ENCODE measurements around the gene ZNF341.

Gene ZNF341

DNA sequence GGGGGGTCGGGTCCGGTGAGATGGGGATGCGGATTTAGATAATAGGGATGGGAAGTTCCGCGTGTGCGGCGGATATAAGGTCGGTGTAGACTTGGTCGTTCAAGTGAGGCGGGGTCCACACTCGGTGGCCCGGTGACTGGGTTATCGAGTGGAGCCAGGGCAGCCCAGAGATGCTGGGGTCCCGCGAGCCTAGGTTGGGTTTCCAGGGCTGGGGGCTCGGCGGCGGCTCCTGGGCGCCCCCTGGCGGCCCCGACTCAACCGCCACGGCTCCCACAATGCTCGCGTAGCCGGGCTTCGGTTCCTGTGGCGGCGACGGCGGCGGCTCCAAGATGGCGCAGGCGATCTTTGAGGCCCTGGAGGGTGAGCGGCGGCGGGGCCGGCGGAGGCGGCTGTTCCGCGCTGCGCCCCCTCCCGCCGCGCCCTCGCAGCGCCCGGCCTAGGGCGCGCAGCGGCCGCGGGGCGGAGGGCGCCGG is at the start of gene ZNF341:
ZNF341 (plus strand) TSS at position 304 of the 473 bp plus-strand sequence; CDS start at position 330, 26 bp downstream.
- TF ChIP-seq, protein P1, sequence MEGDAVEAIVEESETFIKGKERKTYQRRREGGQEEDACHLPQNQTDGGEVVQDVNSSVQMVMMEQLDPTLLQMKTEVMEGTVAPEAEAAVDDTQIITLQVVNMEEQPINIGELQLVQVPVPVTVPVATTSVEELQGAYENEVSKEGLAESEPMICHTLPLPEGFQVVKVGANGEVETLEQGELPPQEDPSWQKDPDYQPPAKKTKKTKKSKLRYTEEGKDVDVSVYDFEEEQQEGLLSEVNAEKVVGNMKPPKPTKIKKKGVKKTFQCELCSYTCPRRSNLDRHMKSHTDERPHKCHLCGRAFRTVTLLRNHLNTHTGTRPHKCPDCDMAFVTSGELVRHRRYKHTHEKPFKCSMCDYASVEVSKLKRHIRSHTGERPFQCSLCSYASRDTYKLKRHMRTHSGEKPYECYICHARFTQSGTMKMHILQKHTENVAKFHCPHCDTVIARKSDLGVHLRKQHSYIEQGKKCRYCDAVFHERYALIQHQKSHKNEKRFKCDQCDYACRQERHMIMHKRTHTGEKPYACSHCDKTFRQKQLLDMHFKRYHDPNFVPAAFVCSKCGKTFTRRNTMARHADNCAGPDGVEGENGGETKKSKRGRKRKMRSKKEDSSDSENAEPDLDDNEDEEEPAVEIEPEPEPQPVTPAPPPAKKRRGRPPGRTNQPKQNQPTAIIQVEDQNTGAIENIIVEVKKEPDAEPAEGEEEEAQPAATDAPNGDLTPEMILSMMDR (IDR thresholded peaks at IDR 0.05; ENCODE audit: borderline replicate concordance, control extremely low read depth, extremely low read depth, insufficient read depth, missing control alignments) = peak; percentile 93
- in situ Hi-C loops (cut with MboI; ENCODE audit: low sequenced_read_pairs, unreplicated experiment) = no loop called here
- peak; percentile 90 for DNase-seq (ENCODE audit: low spot score)

DNA sequence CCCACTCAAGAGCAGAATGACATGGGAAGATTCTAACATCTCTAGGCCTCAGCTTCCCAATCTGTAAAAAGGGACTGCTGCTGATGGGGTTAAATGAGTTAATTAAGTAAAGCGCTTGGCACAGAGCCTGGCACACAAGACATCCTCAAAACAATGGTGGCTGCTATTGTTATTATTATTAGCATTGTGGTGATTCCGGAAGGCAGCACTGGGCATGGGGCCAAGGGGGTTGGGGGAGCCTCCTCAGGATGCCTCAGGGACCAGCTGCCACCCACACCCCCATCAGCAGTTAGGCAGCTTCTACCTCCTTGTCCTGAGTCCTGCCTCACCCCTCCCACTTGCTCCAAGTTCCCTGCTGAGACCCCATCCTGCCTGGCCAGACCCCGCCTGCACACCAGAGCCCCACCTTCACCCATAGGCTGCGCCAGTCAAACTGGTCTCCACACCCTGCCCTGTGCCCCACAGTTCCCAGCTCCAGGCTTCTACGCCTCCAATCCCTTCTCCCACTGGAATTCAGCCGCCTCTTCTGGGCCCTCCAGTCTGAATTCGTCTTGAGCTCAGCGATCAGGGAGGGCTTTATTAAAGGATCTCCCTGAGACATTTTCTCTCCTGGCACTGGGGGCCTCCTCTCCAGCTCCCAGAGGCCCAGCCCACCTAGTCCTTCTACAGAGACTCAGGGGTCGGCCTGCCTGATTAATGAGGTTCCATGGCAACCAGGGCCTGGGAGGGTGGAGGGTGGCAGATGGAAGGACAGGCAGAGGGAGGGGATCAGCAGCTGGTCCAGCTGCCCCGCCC is 47.1 kb upstream of the ZNF341 start:
- in situ Hi-C loops (cut with MboI; ENCODE audit: low sequenced_read_pairs, unreplicated experiment) = no loop called here
- TF ChIP-seq, protein P1 (IDR thresholded peaks at IDR 0.05; ENCODE audit: borderline replicate concordance, control extremely low read depth, extremely low read depth, insufficient read depth, missing control alignments) = no peak
- no peak for DNase-seq (ENCODE audit: low spot score)

DNA sequence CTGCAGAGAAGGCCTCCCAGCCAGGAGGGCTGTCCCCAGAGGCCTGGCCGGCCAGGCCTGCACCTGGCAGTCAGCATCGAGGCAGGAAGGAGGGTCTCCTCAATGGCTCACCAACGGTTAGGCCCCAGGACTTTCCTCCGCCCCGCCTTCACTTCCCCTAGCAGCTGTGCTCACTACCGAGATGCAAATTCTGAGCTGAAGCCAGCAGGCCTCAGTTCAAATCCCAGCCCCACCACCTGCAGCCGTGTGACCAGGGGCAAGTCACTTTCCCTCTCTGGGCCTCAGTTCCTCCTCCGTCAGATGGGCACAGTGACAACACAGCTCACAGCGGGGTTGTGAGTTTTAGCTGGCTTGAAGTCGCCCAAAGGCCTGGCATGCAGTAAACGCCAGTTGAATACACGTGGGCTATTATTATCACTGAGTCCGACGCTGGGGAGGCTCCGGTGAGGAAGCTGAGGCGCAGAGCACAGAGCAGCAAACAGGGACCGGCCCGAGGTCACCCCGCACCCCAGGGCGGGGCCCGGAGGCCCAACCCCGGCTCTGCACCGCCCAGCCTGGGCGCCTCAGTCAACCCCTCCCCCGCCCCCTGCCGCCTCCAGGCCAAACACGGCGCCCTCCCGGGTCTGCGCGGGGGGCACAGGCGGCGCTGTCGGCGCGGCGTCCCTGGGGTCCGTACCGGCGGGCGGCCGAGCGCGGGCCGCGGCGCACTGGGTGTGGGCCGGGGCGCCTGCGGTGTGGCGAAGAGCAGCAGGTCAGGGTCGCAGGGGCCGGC is 46.3 kb upstream of the ZNF341 start:
- in situ Hi-C loops (cut with MboI; ENCODE audit: low sequenced_read_pairs, unreplicated experiment) = no loop called here
- peak; percentile 83 for DNase-seq (ENCODE audit: low spot score)
- TF ChIP-seq, protein P1 (IDR thresholded peaks at IDR 0.05; ENCODE audit: borderline replicate concordance, control extremely low read depth, extremely low read depth, insufficient read depth, missing control alignments) = no peak

DNA sequence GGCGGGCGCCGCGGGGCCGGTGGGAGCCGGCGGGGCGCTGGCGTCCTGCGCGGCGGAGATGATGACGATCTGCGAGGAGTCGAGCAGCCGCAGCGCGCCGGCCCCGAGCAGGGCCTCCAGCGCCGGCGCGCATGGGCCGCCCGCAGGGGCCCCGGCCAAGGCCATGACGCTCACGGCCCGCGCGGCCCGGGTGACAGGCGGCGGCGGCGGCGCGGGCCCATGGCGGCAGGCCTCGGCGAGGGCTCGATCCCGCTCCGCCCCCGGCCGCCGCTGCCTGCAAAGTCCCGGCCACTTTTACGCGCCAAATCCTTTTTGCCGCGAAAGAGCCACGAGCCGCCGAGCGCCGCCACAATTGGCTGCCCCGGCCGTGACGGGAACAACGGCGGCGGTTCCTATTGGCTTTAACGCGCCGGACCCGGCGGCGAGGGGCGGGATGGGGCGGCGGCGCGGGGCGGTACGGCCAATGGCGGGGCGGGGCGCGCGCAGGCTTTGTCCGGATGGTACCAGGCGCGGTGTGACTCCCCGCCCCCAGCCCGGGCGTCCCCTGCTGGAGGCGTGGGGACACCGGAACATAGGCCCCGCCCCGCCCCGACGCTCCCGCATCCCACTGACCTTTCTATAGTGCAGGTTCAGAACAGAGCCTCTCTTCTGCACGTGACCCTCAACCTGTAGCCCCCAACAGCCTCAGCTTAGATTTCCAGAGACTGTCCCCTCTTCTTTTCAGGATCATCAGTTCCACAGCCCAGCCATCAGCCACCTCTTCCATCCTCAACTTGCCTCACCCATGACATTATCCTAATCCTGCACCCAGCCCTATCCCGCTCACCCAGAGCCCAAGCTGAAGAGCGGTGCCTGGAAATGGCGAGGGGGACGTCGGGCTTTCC is 45.5 kb upstream of the ZNF341 start, which contains the start of gene E2F1:
E2F1 (minus strand) TSS at position 286 of the 884 bp plus-strand sequence; CDS start at position 165, 121 bp downstream.
- in situ Hi-C loops (cut with MboI; ENCODE audit: low sequenced_read_pairs, unreplicated experiment) = no loop called here
- peak; percentile 99 for DNase-seq (ENCODE audit: low spot score)
- TF ChIP-seq, protein P1 (IDR thresholded peaks at IDR 0.05; ENCODE audit: borderline replicate concordance, control extremely low read depth, extremely low read depth, insufficient read depth, missing control alignments) = peak; percentile 24

DNA sequence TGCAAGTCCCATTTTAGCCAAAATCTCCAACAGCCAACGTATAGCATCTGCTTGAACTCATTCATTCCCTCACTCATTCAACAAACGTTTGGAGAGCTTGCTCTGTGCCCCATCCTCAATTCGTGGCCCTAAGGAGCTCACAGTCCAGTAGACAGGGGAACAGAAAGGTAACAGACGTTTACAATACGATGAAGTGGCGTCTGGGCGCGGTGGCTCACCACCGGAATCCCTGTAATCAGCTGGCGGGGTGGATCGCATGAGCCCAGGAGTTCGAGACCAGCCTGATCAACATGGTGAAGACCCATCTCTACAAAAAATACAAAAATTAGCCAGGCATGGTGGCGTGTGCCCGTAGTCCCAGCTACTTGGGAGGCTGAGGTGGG is 44.8 kb upstream of the ZNF341 start:
- in situ Hi-C loops (cut with MboI; ENCODE audit: low sequenced_read_pairs, unreplicated experiment) = no loop called here
- no peak for DNase-seq (ENCODE audit: low spot score)
- TF ChIP-seq, protein P1 (IDR thresholded peaks at IDR 0.05; ENCODE audit: borderline replicate concordance, control extremely low read depth, extremely low read depth, insufficient read depth, missing control alignments) = no peak
